Measurements from ENCODE around the gene MRPL20.

- TF ChIP-seq NFRKB (IDR thresholded peaks at IDR 0.05), result no peak
- no peak for TF ChIP-seq FOXM1 (IDR thresholded peaks at IDR 0.05; ENCODE audit: borderline replicate concordance)
- no peak for TF ChIP-seq FOXA1 (IDR thresholded peaks at IDR 0.05)
- no peak for TF ChIP-seq SP1 (IDR thresholded peaks at IDR 0.05)
- no peak for TF ChIP-seq PKNOX1 (IDR thresholded peaks at IDR 0.05)
- no peak for TF ChIP-seq ZNF384 (IDR thresholded peaks at IDR 0.05)
- no peak for TF ChIP-seq ARNT (IDR thresholded peaks at IDR 0.05)
- no peak for TF ChIP-seq L3MBTL2 (conservative IDR thresholded peaks at IDR 0.05)
- no peak for TF ChIP-seq TARDBP (IDR thresholded peaks at IDR 0.05)
- TF ChIP-seq LEF1 (IDR thresholded peaks at IDR 0.05; ENCODE audit: borderline replicate concordance), result no peak
- TF ChIP-seq ELF4 (IDR thresholded peaks at IDR 0.05), result no peak
Observed at GRCh38 chr1:1397839-1398523, 9.1 kb downstream of the MRPL20 start.
